ENCODE data around the gene HPS3.

DNA sequence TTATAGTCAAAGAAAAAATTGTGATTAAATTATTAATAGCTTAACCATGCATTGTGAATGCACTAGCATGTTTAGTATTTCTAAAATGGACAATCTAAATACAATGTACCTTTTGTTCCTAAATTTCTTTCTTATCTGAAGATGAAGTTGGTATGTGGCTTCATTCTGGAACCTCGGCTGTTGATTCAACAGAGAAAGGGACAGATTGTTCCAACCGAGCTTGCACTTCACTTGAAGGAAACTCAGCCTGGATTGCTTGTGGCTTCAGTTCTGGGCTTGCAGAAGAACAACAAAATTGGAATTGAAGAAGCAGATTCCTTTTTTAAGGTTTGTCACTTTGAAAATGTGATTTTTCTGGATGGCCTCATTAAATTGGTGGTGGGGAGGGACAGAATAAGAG lies 32.6 kb downstream of the HPS3 start:
- TF ChIP-seq, protein P1, sequence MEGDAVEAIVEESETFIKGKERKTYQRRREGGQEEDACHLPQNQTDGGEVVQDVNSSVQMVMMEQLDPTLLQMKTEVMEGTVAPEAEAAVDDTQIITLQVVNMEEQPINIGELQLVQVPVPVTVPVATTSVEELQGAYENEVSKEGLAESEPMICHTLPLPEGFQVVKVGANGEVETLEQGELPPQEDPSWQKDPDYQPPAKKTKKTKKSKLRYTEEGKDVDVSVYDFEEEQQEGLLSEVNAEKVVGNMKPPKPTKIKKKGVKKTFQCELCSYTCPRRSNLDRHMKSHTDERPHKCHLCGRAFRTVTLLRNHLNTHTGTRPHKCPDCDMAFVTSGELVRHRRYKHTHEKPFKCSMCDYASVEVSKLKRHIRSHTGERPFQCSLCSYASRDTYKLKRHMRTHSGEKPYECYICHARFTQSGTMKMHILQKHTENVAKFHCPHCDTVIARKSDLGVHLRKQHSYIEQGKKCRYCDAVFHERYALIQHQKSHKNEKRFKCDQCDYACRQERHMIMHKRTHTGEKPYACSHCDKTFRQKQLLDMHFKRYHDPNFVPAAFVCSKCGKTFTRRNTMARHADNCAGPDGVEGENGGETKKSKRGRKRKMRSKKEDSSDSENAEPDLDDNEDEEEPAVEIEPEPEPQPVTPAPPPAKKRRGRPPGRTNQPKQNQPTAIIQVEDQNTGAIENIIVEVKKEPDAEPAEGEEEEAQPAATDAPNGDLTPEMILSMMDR (IDR thresholded peaks at IDR 0.05) = no peak
- TF ChIP-seq, protein P2, sequence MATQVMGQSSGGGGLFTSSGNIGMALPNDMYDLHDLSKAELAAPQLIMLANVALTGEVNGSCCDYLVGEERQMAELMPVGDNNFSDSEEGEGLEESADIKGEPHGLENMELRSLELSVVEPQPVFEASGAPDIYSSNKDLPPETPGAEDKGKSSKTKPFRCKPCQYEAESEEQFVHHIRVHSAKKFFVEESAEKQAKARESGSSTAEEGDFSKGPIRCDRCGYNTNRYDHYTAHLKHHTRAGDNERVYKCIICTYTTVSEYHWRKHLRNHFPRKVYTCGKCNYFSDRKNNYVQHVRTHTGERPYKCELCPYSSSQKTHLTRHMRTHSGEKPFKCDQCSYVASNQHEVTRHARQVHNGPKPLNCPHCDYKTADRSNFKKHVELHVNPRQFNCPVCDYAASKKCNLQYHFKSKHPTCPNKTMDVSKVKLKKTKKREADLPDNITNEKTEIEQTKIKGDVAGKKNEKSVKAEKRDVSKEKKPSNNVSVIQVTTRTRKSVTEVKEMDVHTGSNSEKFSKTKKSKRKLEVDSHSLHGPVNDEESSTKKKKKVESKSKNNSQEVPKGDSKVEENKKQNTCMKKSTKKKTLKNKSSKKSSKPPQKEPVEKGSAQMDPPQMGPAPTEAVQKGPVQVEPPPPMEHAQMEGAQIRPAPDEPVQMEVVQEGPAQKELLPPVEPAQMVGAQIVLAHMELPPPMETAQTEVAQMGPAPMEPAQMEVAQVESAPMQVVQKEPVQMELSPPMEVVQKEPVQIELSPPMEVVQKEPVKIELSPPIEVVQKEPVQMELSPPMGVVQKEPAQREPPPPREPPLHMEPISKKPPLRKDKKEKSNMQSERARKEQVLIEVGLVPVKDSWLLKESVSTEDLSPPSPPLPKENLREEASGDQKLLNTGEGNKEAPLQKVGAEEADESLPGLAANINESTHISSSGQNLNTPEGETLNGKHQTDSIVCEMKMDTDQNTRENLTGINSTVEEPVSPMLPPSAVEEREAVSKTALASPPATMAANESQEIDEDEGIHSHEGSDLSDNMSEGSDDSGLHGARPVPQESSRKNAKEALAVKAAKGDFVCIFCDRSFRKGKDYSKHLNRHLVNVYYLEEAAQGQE (IDR thresholded peaks at IDR 0.05; ENCODE audit: low read depth, low read length) = no peak
- TF ChIP-seq, protein P3, sequence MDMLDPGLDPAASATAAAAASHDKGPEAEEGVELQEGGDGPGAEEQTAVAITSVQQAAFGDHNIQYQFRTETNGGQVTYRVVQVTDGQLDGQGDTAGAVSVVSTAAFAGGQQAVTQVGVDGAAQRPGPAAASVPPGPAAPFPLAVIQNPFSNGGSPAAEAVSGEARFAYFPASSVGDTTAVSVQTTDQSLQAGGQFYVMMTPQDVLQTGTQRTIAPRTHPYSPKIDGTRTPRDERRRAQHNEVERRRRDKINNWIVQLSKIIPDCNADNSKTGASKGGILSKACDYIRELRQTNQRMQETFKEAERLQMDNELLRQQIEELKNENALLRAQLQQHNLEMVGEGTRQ (IDR thresholded peaks at IDR 0.05; ENCODE audit: borderline replicate concordance, low read depth, low read length) = no peak
- TF ChIP-seq, protein P4, sequence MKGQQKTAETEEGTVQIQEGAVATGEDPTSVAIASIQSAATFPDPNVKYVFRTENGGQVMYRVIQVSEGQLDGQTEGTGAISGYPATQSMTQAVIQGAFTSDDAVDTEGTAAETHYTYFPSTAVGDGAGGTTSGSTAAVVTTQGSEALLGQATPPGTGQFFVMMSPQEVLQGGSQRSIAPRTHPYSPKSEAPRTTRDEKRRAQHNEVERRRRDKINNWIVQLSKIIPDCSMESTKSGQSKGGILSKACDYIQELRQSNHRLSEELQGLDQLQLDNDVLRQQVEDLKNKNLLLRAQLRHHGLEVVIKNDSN (IDR thresholded peaks at IDR 0.05; ENCODE audit: borderline replicate concordance, low read depth) = no peak
- TF ChIP-seq, protein P5, sequence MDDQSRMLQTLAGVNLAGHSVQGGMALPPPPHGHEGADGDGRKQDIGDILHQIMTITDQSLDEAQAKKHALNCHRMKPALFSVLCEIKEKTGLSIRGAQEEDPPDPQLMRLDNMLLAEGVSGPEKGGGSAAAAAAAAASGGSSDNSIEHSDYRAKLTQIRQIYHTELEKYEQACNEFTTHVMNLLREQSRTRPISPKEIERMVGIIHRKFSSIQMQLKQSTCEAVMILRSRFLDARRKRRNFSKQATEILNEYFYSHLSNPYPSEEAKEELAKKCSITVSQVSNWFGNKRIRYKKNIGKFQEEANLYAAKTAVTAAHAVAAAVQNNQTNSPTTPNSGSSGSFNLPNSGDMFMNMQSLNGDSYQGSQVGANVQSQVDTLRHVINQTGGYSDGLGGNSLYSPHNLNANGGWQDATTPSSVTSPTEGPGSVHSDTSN (IDR thresholded peaks at IDR 0.05) = no peak
- no peak for TF ChIP-seq TAF1 (IDR thresholded peaks at IDR 0.05; ENCODE audit: borderline replicate concordance, low read depth, low read length)
- TF ChIP-seq RAD21 (IDR thresholded peaks at IDR 0.05; ENCODE audit: low read length) = no peak
- TF ChIP-seq GATA2 (CRISPR knock-in tag; IDR thresholded peaks at IDR 0.05) = no peak
- no peak for TF ChIP-seq POLR2AphosphoS5 (IDR thresholded peaks at IDR 0.05; ENCODE audit: low read depth, low read length)
- TF ChIP-seq, protein P6, sequence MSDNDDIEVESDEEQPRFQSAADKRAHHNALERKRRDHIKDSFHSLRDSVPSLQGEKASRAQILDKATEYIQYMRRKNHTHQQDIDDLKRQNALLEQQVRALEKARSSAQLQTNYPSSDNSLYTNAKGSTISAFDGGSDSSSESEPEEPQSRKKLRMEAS (IDR thresholded peaks at IDR 0.05; ENCODE audit: low read depth) = no peak
- TF ChIP-seq YY1 (IDR thresholded peaks at IDR 0.05; ENCODE audit: low read depth) = no peak

Measured in SK-N-SH (cell line).